NCI-H748 (cell line): ENCODE results near the gene ANKRD33B.
"Not testable (repeated sequence)": the region's sequence is repeated elsewhere in the genome, so short reads cannot be mapped to it uniquely, and the experiment has no call there.

ENCODE experiments used
- DNase-seq: peaks from one replicate; lab custom pipeline; 2025; ENCODE audit not compliant: unreplicated experiment; lab: John Stamatoyannopoulos, UW

Gene ANKRD33B

GRCh38 chr5:10563945-10564837, at the start of gene ANKRD33B:
TSS of gene ANKRD33B (plus strand) at chr5:10564070. CDS start at chr5:10564468, 398 bp downstream.
- DNase-seq: peak; percentile 91

- not testable (repeated sequence) for DNase-seq
Measured at GRCh38 chr5:10514572-10514971, 49.3 kb upstream of the ANKRD33B start.

GRCh38 chr5:10515492-10515891, 48.4 kb upstream of the ANKRD33B start:
- DNase-seq: no peak

GRCh38 chr5:10518347-10518746, 45.5 kb upstream of the ANKRD33B start:
- no peak for DNase-seq

GRCh38 chr5:10519729-10520128, 44.1 kb upstream of the ANKRD33B start:
- no peak for DNase-seq

GRCh38 chr5:10520706-10521105, 43.2 kb upstream of the ANKRD33B start:
- DNase-seq: no peak

- DNase-seq: no peak
Measured at GRCh38 chr5:10521466-10522223, 42.2 kb upstream of the ANKRD33B start.

- DNase-seq: no peak
Measured at GRCh38 chr5:10522224-10522611, 41.7 kb upstream of the ANKRD33B start.

GRCh38 chr5:10524376-10525123, 39.3 kb upstream of the ANKRD33B start:
- DNase-seq: no peak

- no peak for DNase-seq
Measured at GRCh38 chr5:10525124-10525495, 38.8 kb upstream of the ANKRD33B start.

GRCh38 chr5:10527281-10527950, 36.5 kb upstream of the ANKRD33B start:
- DNase-seq: no peak

- peak; percentile 80 for DNase-seq
Measured at GRCh38 chr5:10528056-10528816, 35.6 kb upstream of the ANKRD33B start.

- peak; percentile 44 for DNase-seq
Measured at GRCh38 chr5:10528827-10529226, 35.0 kb upstream of the ANKRD33B start.

GRCh38 chr5:10530601-10531320, 33.1 kb upstream of the ANKRD33B start:
- no peak for DNase-seq

GRCh38 chr5:10532421-10532820, 31.4 kb upstream of the ANKRD33B start:
- DNase-seq: no peak

- no peak for DNase-seq
Measured at GRCh38 chr5:10533226-10533625, 30.6 kb upstream of the ANKRD33B start.

GRCh38 chr5:10534561-10535530, 29.0 kb upstream of the ANKRD33B start:
- no peak for DNase-seq

GRCh38 chr5:10536511-10536910, 27.4 kb upstream of the ANKRD33B start:
- DNase-seq: no peak
